Body of pancreas (tissue), 4 donors: ENCODE results near the gene RFTN2. TPM values are rescaled to one million over a fixed set of nuclear protein-coding genes. Genes with fewer than 3 reads are reported as not detected.

ENCODE experiments used
- ATAC-seq: fragments of 150-250 bp; one replicate; pipeline ENCODE4 v1.9.1; 2016
- DNase-seq, 4 donors: peaks; one replicate each; pipeline ENCODE4 v3.0.0-alpha.2; 2019
- H3K27ac ChIP-seq, 4 donors: fragments of 200-600 bp; sonication (generic); 1 replicate in 3 of 4; 2 replicates in 1 of 4; pipeline versions ENCODE4 v1.5.1 to v1.6.1; 2016 to 2019; ENCODE audit warnings: mild to moderate bottlenecking in 1 of 4, mixed read lengths in 1 of 4, moderate library complexity in 1 of 4
- H3K27me3 ChIP-seq, 2 donors: fragments of 200-600 bp; sonication (generic); one replicate each; pipeline ENCODE4 v1.6.0; 2016; ENCODE audit warnings: mild to moderate bottlenecking in 1 of 2
- H3K36me3 ChIP-seq, 2 donors: fragments of 200-600 bp; sonication (generic); replicated peaks in 1 of 2; 2 replicates each; pipeline ENCODE4 v1.5.1; 2016; ENCODE audit warnings: low read depth in 2 of 2; ENCODE audit not compliant: insufficient read depth in 1 of 2
- H3K4me1 ChIP-seq: fragments of 200-600 bp; sonication (generic); one replicate; pipeline ENCODE4 v1.6.0; 2016
- H3K4me3 ChIP-seq, 2 donors: fragments of 200-600 bp; sonication (generic); 1 replicate in 1 of 2; 2 replicates in 1 of 2; pipeline ENCODE4 v1.5.1; 2016 to 2019
- H3K9me3 ChIP-seq, 3 donors: fragments of 200-600 bp; sonication (generic); 1 replicate in 2 of 3; 2 replicates in 1 of 3; pipeline ENCODE4 v1.5.1; 2016
- POLR2A ChIP-seq, 3 donors: fragments of 450-650 bp; IDR thresholded peaks; one replicate each; pipeline ENCODE4 v1.6.1; 2016; ENCODE audit warnings: antibody characterized with exemption in 3 of 3, mild to moderate bottlenecking in 2 of 3
- WGBS, 2 donors: methylation state at CpG; one replicate each; pipeline ENCODE4 v1.1.5; 2017; 5-methylcytosine and 5-hydroxymethylcytosine counted together
- intact Hi-C: fragments of 100-400 bp; cut with DNase I; formaldehyde crosslinking; loops from one replicate; pipeline ENCODE4 v1.15.1; 2023
- total RNA-seq, 2 donors: library from RNA; depleted of rRNA; stranded (reverse); fragments of >200 nt; gene quantifications; one replicate each; pipeline ENCODE4 v1.1.0, GENCODE V29; 2016
- TF ChIP-seq, protein P1 (sequence below), 7 experiments: fragments of 450-650 bp in 4 of 7; fragments of 200-600 bp in 3 of 7; sonication (generic) in 3 of 7; IDR thresholded peaks; one replicate each; pipeline ENCODE4 v1.5.1; 2016 to 2019; ENCODE audit warnings: antibody characterized with exemption in 7 of 7

Gene RFTN2
- total RNA-seq, 2 donors from 2014 or later, result 1.3 to 11.9 TPM

DNA sequence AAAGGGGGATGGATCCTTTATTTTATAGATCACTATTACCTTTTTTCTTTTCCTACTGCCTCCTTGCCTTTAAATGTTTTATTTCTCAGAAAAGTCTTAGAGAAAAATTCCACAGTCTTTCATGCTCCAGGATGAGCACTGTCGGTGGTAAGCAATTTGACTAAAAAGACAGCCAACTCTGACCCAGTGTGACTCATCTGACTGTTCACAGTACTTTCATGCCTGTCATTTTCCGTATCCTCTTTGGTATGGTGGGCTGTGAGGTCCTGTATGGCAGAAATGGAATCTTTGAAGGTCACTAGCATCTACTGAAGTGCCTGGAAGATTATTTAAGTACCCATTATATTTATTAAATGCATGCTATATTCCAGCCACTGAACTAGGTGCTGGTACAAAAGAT, 2.1 kb upstream of the RFTN2 start:
- no peak for DNase-seq
- intact Hi-C loops, result no loop called here
- WGBS, 2 donors, result 77 to 81% methylated on average over 2 of the region's 2 CpGs
- no peak for ATAC-seq
- Histone ChIP-seq H3K27me3 (no peaks in the 10 kb centered on the region), H3K27ac (no peak overlapping the region), H3K4me1 (no peaks in the 10 kb centered on the region), H3K4me3 (no peak overlapping the region), H3K36me3 (no peaks in the 10 kb centered on the region), H3K9me3 (no peaks in the 10 kb centered on the region)
- TF ChIP-seq, protein P1, sequence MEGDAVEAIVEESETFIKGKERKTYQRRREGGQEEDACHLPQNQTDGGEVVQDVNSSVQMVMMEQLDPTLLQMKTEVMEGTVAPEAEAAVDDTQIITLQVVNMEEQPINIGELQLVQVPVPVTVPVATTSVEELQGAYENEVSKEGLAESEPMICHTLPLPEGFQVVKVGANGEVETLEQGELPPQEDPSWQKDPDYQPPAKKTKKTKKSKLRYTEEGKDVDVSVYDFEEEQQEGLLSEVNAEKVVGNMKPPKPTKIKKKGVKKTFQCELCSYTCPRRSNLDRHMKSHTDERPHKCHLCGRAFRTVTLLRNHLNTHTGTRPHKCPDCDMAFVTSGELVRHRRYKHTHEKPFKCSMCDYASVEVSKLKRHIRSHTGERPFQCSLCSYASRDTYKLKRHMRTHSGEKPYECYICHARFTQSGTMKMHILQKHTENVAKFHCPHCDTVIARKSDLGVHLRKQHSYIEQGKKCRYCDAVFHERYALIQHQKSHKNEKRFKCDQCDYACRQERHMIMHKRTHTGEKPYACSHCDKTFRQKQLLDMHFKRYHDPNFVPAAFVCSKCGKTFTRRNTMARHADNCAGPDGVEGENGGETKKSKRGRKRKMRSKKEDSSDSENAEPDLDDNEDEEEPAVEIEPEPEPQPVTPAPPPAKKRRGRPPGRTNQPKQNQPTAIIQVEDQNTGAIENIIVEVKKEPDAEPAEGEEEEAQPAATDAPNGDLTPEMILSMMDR (IDR thresholded peaks at IDR 0.05), result no peak
- TF ChIP-seq POLR2A (IDR thresholded peaks at IDR 0.05), result no peak

DNA sequence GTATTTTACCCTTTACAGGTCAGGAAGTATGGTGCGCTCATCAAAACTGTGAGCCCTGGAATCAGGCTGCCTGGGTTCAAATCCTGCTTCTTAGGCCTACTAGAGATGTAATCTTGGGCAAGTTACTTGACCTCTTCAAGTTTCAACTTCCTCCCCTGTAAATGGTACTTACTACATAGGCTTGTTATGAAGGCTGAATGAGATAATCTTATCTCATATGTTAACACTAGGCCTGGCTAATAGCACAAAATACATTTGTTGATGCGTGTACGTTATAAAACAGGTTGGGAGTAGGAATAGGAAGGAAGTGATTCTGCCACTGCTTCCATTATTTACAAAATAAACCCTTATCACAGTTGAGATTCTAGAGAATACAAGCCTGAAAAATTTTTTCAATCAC, 1.7 kb upstream of the RFTN2 start:
- DNase-seq, result no peak
- no peak overlapping the region for H3K27ac ChIP-seq

DNA sequence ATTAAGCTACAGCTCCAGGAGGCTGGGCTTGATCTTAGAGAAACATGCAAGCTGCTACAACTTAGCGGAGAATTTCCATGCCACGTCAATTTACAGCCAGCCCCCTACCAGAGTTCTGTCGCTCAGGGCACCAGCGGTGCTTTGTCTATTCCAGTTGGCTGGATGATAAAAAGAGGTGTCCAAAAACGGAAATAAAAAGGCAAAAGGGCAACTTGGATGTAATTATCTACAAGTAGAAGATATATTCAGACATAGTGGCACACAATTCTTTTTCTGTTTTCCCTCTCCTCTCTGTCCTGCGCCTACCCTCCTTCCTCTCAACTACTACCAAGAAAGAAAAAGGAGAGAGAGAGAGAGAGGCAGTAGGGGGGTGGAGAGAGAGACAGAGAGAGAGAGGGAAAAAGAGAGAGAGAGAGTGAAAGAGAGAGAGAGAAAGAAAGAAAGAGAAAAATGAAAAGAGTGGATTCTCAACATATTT, 363 bp upstream of the RFTN2 start:
- Histone ChIP-seq H3K9me3 (no peaks in the 10 kb centered on the region), H3K27me3 (no peaks in the 10 kb centered on the region), H3K4me3 (no peak overlapping the region), H3K36me3 (no peaks in the 10 kb centered on the region), H3K27ac (peak overlapping the region in 3 of 4 donors; percentile 31 to 67 (median 36)), H3K4me1 (no peaks in the 10 kb centered on the region)
- DNase-seq (no peak), ATAC-seq (peak; percentile 35)
- intact Hi-C loops, result no loop called here
- WGBS, 2 donors, result 31% methylated on average over 6 of the region's 6 CpGs
- no peak for TF ChIP-seq POLR2A (IDR thresholded peaks at IDR 0.05)
- TF ChIP-seq, protein P1 (IDR thresholded peaks at IDR 0.05), result peak in 1 of 7 experiments; percentile 11

More for the DNA sequence above, 1.7 kb upstream of the RFTN2 start:
- H3K36me3 ChIP-seq, result no peaks in the 10 kb centered on the region
- TF ChIP-seq POLR2A (IDR thresholded peaks at IDR 0.05), result no peak
- TF ChIP-seq, protein P1 (IDR thresholded peaks at IDR 0.05), result no peak
- no peaks in the 10 kb centered on the region for H3K4me1 ChIP-seq
- intact Hi-C loops, result no loop called here
- no peaks in the 10 kb centered on the region for H3K9me3 ChIP-seq
- no peak for ATAC-seq
- WGBS, 2 donors, result 69 to 76% methylated on average over 3 of the region's 3 CpGs
- H3K4me3 ChIP-seq, result no peak overlapping the region
- no peaks in the 10 kb centered on the region for H3K27me3 ChIP-seq

DNA sequence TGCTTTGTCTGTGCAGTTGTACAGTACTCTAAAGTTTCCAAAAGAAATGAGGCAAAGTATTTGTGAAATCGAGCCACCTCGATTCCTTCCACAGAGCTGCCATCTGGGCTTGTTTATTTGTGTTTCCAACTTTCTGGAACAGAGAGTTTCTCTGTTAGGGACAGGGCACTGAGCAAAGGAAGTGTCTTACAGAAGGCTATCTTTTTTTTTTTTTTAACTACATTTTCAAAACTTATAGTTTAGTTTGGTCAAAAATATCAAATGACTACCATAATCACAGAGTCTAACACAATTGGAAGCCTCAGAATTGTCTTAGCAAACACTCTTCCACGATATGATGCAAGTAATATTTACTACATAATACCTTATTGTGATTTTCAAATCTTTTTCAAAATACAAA, 796 bp downstream of the RFTN2 start:
- no peaks in the 10 kb centered on the region for H3K9me3 ChIP-seq
- no peak overlapping the region for H3K4me3 ChIP-seq
- no peaks in the 10 kb centered on the region for H3K27me3 ChIP-seq
- no peaks in the 10 kb centered on the region for H3K4me1 ChIP-seq
- intact Hi-C loops, result no loop called here
- peak overlapping the region in 2 of 4 donors; percentile 5 to 67 for H3K27ac ChIP-seq
- 16 to 18% methylated on average over 3 of the region's 3 CpGs for WGBS, 2 donors
- TF ChIP-seq, protein P1 (IDR thresholded peaks at IDR 0.05), result no peak
- TF ChIP-seq POLR2A (IDR thresholded peaks at IDR 0.05), result no peak
- ATAC-seq, result no peak
- no peaks in the 10 kb centered on the region for H3K36me3 ChIP-seq
- no peak for DNase-seq

DNA sequence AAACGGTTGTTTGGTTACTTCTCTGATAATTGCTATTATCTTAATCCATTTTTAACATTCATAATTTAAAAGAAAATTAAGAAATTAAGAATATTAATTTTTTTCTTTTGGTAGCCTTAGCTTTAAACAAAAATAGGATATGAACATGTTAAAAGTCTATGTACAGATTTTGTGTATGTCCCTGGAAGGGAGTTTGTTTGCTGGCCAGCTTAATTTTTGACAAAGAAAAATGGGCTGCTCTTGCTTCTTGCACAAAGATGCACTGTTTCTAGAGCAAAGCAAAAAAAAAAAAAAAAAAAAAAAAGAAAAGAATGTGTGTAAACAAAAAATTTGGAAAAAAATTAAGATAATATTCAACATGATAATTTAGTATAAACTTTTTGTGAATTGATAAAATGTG, 1.3 kb downstream of the RFTN2 start:
- ATAC-seq (no peak), DNase-seq (no peak)
- Histone ChIP-seq H3K36me3 (no peaks in the 10 kb centered on the region), H3K27me3 (no peaks in the 10 kb centered on the region), H3K4me1 (no peaks in the 10 kb centered on the region), H3K9me3 (no peaks in the 10 kb centered on the region), H3K4me3 (no peak overlapping the region), H3K27ac (peak overlapping the region in 2 of 4 donors; percentile 8 to 67)
- WGBS, 2 donors, result 3 to 23% methylated on average over 1 of the region's 1 CpG
- intact Hi-C loops, result no loop called here
- TF ChIP-seq, protein P1 (IDR thresholded peaks at IDR 0.05), result no peak
- no peak for TF ChIP-seq POLR2A (IDR thresholded peaks at IDR 0.05)
